Islet precursor cell (in vitro differentiated cells): ENCODE measurements around the gene HJURP.

Experiments used
- DNase-seq: peaks from one replicate; pipeline ENCODE4 v3.0.0-alpha.2; 2018

Gene HJURP

GRCh38 chr2:233791883-233792329 lies 62.4 kb downstream of the HJURP start:
- DNase-seq, result no peak

GRCh38 chr2:233791151-233791882 lies 63.0 kb downstream of the HJURP start:
- DNase-seq, result peak; percentile 37

- DNase-seq, result no peak
These were observed 64.8 kb downstream of the HJURP start for GRCh38 chr2:233789554-233789953.
